Measurements from ENCODE around the gene ZNF774. TPM values are rescaled to one million over a fixed set of nuclear protein-coding genes. Genes with fewer than 3 reads are reported as not detected.
A peak's percentile ranks its signal among the peaks of the same experiment; 100 is the strongest.

Gene ZNF774
- total and polyA plus RNA-seq, 2 donors = 1.2 to 1.9 TPM

- Histone ChIP-seq H3K4me1 (ENCODE audit: control insufficient read depth in 2 of 2, insufficient read depth in 2 of 2, low read length in 2 of 2) (peaks cover 2 to 8% of the 10 kb centered on the region in 2 donors), H3K9me3 (ENCODE audit: control insufficient read depth in 2 of 2, insufficient read depth in 1 of 2, low read length in 1 of 2) (peaks cover 3 to 24% of the 10 kb centered on the region in 2 donors), H3K36me3 (ENCODE audit: control insufficient read depth in 2 of 2, insufficient read depth in 2 of 2, low read length in 1 of 2) (no peaks in the 10 kb centered on the region), H3K27ac (ENCODE audit: low read depth in 1 of 2, low read length in 1 of 2) (peak overlapping the region; percentile 65 to 77), H3K27me3 (ENCODE audit: control insufficient read depth in 2 of 2, insufficient read depth in 1 of 2, low read length in 1 of 2) (no peaks in the 10 kb centered on the region), H3K4me3 (ENCODE audit: low read length in 2 of 2) (no peak overlapping the region)
- 10% methylated on average over 6 of the region's 6 CpGs for WGBS
- peak in 8 of 9 donors; percentile 18 to 81 (median 52) for DNase-seq (ENCODE audit: low read depth in 6 of 9, low spot score in 9 of 9)
These were observed 24.7 kb downstream of the ZNF774 start for GRCh38 chr15:90376789-90377188.

- WGBS = 93% methylated on average over 3 of the region's 3 CpGs
- Histone ChIP-seq H3K27me3 (ENCODE audit: control insufficient read depth in 2 of 2, insufficient read depth in 1 of 2, low read length in 1 of 2) (no peaks in the 10 kb centered on the region), H3K4me1 (ENCODE audit: control insufficient read depth in 2 of 2, insufficient read depth in 2 of 2, low read length in 2 of 2) (peaks cover 2 to 8% of the 10 kb centered on the region in 2 donors), H3K27ac (ENCODE audit: low read depth in 1 of 2, low read length in 1 of 2) (no peak overlapping the region), H3K9me3 (ENCODE audit: control insufficient read depth in 2 of 2, insufficient read depth in 1 of 2, low read length in 1 of 2) (peaks cover 3 to 24% of the 10 kb centered on the region in 2 donors), H3K36me3 (ENCODE audit: control insufficient read depth in 2 of 2, insufficient read depth in 2 of 2, low read length in 1 of 2) (no peaks in the 10 kb centered on the region), H3K4me3 (ENCODE audit: low read length in 2 of 2) (no peak overlapping the region)
- no peak for DNase-seq (ENCODE audit: low read depth in 6 of 9, low spot score in 9 of 9)
These were observed 27.2 kb downstream of the ZNF774 start for GRCh38 chr15:90379263-90379662.

DNA sequence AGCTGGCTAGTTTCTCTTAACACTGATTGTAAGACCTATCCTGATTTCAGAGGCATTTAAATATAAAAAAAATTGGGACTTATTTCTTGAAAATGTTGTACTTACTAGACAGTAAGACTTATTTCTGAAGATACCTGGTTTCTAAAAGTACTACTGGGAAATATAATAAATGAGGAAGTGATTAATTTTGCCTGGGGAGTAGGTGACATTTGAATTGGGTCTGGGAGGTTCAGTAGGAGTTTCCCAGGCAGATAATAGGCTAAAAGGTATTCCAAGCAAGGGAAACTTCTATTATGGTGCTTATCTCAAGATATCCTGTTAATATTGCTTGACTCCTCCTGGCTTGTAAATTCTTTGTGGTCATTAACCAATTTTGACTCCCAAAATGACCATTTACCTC lies 29.4 kb downstream of the ZNF774 start:
- H3K4me1 ChIP-seq (ENCODE audit: control insufficient read depth in 2 of 2, insufficient read depth in 2 of 2, low read length in 2 of 2) = peaks cover 0 to 5% of the 10 kb centered on the region in 2 donors
- no peak for DNase-seq (ENCODE audit: low read depth in 6 of 9, low spot score in 9 of 9)
- H3K36me3 ChIP-seq (ENCODE audit: control insufficient read depth in 2 of 2, insufficient read depth in 2 of 2, low read length in 1 of 2) = no peaks in the 10 kb centered on the region
- H3K4me3 ChIP-seq (ENCODE audit: low read length in 2 of 2) = no peak overlapping the region
- H3K9me3 ChIP-seq (ENCODE audit: control insufficient read depth in 2 of 2, insufficient read depth in 1 of 2, low read length in 1 of 2) = peaks cover 3 to 16% of the 10 kb centered on the region in 2 donors
- H3K27me3 ChIP-seq (ENCODE audit: control insufficient read depth in 2 of 2, insufficient read depth in 1 of 2, low read length in 1 of 2) = no peaks in the 10 kb centered on the region
- H3K27ac ChIP-seq (ENCODE audit: low read depth in 1 of 2, low read length in 1 of 2) = no peak overlapping the region

GRCh38 chr15:90382320-90382719 lies 30.2 kb downstream of the ZNF774 start:
- Histone ChIP-seq H3K4me3 (ENCODE audit: low read length in 2 of 2) (no peak overlapping the region), H3K36me3 (ENCODE audit: control insufficient read depth in 2 of 2, insufficient read depth in 2 of 2, low read length in 1 of 2) (no peaks in the 10 kb centered on the region), H3K9me3 (ENCODE audit: control insufficient read depth in 2 of 2, insufficient read depth in 1 of 2, low read length in 1 of 2) (peaks cover 3 to 16% of the 10 kb centered on the region in 2 donors)

DNA sequence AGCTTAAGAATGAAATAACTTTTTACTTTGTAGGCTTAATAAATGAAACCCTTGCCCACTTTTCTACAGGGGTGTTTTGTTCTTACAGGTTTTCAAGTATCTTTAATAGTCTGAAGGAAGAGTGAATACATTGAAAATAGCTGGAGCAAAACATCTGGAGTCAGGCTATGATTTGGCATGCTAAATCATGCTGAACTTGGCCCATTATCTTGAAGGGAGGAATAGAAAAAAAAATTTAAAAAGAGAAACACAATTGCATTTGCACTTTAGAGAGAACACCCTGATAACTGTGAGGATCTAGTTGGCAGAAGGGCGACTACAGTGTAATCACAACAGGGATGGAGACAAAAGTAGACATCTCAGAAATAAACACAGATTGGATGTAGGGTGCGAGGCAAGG lies 34.1 kb downstream of the ZNF774 start:
- H3K36me3 ChIP-seq (ENCODE audit: control insufficient read depth in 2 of 2, insufficient read depth in 2 of 2, low read length in 1 of 2) = peaks cover 5 to 9% of the 10 kb centered on the region in 2 donors
- H3K27ac ChIP-seq (ENCODE audit: low read depth in 1 of 2, low read length in 1 of 2) = no peak overlapping the region
- no peak overlapping the region for H3K4me3 ChIP-seq (ENCODE audit: low read length in 2 of 2)
- no peaks in the 10 kb centered on the region for H3K27me3 ChIP-seq (ENCODE audit: control insufficient read depth in 2 of 2, insufficient read depth in 1 of 2, low read length in 1 of 2)
- peaks cover 8 to 19% of the 10 kb centered on the region in 2 donors for H3K4me1 ChIP-seq (ENCODE audit: control insufficient read depth in 2 of 2, insufficient read depth in 2 of 2, low read length in 2 of 2)
- DNase-seq (ENCODE audit: low read depth in 6 of 9, low spot score in 9 of 9) = no peak
- WGBS = 94% methylated on average over 2 of the region's 2 CpGs
- peaks cover 0 to 4% of the 10 kb centered on the region in 2 donors for H3K9me3 ChIP-seq (ENCODE audit: control insufficient read depth in 2 of 2, insufficient read depth in 1 of 2, low read length in 1 of 2)

More at GRCh38 chr15:90382320-90382719, 30.2 kb downstream of the ZNF774 start:
- Histone ChIP-seq H3K27me3 (ENCODE audit: control insufficient read depth in 2 of 2, insufficient read depth in 1 of 2, low read length in 1 of 2) (no peaks in the 10 kb centered on the region), H3K4me1 (ENCODE audit: control insufficient read depth in 2 of 2, insufficient read depth in 2 of 2, low read length in 2 of 2) (peaks cover 0 to under 1% of the 10 kb centered on the region in 2 donors), H3K27ac (ENCODE audit: low read depth in 1 of 2, low read length in 1 of 2) (no peak overlapping the region)
- no peak for DNase-seq (ENCODE audit: low read depth in 6 of 9, low spot score in 9 of 9)

DNA sequence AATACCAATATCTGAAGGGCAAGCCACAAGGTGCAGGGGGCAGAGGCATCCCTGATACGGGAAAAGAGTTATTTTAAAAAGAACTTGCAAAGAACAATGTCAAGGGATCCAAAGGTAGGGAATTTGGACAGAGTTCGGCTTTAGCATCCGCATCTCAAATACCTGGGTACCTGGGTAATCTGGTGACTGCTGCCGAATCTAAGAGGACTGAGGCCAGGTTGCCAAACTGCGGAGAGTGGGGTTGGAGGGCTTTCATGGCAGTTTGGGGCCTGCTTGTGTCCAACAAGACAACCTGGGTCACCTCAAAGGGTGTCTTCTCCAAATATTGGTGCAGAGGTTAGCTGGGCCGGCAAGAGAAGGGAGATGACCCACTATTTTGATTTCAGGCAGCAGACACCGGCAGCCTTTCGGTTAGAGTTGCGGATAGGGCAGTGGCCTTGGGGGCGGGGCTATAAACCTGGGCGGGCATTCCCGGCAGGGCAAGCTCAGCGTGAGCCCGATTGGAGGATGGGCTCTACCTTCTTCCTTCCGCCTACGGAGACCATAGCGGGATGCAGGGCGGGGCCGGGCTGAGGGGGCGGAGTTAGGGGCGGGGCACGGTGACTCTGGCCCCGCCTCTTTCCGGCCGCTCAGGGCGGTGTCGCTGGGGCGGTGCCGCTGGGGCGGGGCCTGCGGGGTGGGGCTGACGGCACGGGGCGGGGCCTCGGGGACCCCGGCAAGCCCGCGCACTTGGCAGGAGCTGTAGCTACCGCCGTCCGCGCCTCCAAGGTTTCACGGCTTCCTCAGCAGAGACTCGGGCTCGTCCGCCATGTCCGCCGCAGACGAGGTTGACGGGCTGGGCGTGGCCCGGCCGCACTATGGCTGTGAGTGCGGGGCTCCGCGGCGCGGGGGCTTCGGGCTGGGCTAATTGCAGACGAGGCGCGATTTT lies 35.7 kb downstream of the ZNF774 start, which contains the start of gene IQGAP1:
Gene IQGAP1, plus strand, starts transcription at position 709 of the 928 bp plus-strand sequence. Its CDS starts 100 bp downstream, at position 809.
- peaks cover 13 to 20% of the 10 kb centered on the region in 2 donors for H3K36me3 ChIP-seq (ENCODE audit: control insufficient read depth in 2 of 2, insufficient read depth in 2 of 2, low read length in 1 of 2)
- DNase-seq (ENCODE audit: low read depth in 6 of 9, low spot score in 9 of 9) = peak; percentile 86 to 97 (median 89)
- 6% methylated on average over 62 of the region's 62 CpGs for WGBS
- H3K27ac ChIP-seq (ENCODE audit: low read depth in 1 of 2, low read length in 1 of 2) = peak within 1 kb of the TSS; percentile 91 to 99
- peak within 1 kb of the TSS; percentile 92 to 96 for H3K4me3 ChIP-seq (ENCODE audit: low read length in 2 of 2)
- H3K4me1 ChIP-seq (ENCODE audit: control insufficient read depth in 2 of 2, insufficient read depth in 2 of 2, low read length in 2 of 2) = peaks cover 8 to 19% of the 10 kb centered on the region in 2 donors
- no peaks in the 10 kb centered on the region for H3K27me3 ChIP-seq (ENCODE audit: control insufficient read depth in 2 of 2, insufficient read depth in 1 of 2, low read length in 1 of 2)
- H3K9me3 ChIP-seq (ENCODE audit: control insufficient read depth in 2 of 2, insufficient read depth in 1 of 2, low read length in 1 of 2) = peaks cover 0 to 4% of the 10 kb centered on the region in 2 donors

DNA sequence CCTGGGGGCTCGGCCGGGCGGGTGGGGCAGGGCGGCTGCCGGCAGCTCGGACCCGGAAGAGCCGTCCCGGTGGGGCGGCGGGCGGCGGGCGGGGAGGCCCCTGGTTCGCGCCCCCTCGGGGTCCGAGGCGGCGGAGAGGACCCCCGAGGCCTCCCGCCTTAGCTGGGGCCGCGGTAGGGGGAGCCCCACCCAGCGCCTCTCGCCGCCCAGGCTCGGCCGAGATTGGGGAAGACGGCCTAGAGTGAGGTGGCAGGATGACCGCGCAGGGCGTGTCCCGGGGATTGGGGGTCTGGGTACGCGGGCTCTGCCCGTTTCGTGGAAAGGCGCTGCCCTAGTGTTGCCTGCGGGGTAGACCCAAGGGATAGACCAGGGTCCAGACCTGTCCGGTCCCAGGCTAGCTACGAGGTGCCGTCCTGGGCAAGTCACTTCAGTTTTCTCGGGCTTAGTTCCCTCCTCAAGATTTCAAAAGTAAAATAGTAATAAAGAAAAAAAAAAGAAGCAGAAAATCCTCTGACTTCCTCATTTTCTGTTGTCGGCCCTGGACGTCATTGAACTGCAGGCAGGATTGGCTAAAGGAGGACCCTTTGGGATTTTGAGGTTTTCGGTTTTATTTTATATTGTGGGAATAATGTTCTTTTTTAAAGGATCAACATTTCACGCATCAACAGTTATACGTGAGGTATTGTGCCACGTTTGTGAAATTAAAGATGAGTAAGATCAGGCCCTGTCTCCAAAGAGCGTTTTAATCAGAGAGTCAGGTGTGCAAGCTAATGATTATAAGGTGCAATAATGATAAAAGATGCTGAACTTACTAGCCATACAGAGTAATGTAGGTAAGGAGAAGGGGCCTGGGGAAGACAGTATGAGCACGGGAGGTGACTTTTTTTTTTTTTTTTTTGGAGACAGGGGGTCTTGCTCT lies 36.6 kb downstream of the ZNF774 start:
- H3K36me3 ChIP-seq (ENCODE audit: control insufficient read depth in 2 of 2, insufficient read depth in 2 of 2, low read length in 1 of 2) = peaks cover 13 to 24% of the 10 kb centered on the region in 2 donors
- H3K27ac ChIP-seq (ENCODE audit: low read depth in 1 of 2, low read length in 1 of 2) = peak overlapping the region; percentile 91 to 99
- no peaks in the 10 kb centered on the region for H3K27me3 ChIP-seq (ENCODE audit: control insufficient read depth in 2 of 2, insufficient read depth in 1 of 2, low read length in 1 of 2)
- peak overlapping the region; percentile 92 to 96 for H3K4me3 ChIP-seq (ENCODE audit: low read length in 2 of 2)
- peaks cover 8 to 19% of the 10 kb centered on the region in 2 donors for H3K4me1 ChIP-seq (ENCODE audit: control insufficient read depth in 2 of 2, insufficient read depth in 2 of 2, low read length in 2 of 2)
- 4% methylated on average over 52 of the region's 52 CpGs for WGBS
- DNase-seq (ENCODE audit: low read depth in 6 of 9, low spot score in 9 of 9) = peak in 2 of 9 donors; percentile 37 to 49
- peaks cover 0 to 4% of the 10 kb centered on the region in 2 donors for H3K9me3 ChIP-seq (ENCODE audit: control insufficient read depth in 2 of 2, insufficient read depth in 1 of 2, low read length in 1 of 2)

DNA sequence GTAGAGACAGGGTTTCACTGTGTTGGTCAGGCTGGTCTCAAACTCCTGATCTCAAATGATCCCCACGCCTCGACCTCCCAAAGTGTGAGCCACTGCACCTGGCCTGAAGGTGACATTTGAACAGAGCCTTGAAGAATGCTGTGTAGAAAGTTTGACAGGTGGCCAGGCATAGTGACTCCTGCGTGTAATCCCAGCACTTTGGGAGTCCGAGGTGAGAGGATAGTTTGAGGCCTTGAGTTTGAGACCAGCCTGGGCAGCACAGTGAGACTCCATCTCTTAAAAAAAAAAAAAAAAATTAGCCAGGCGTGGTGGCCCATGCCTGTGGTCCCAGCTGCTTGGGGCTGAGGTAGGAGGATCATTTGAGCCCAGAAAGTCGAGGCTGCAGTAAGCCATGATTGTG lies 37.4 kb downstream of the ZNF774 start:
- Histone ChIP-seq H3K36me3 (ENCODE audit: control insufficient read depth in 2 of 2, insufficient read depth in 2 of 2, low read length in 1 of 2) (peaks cover 13 to 24% of the 10 kb centered on the region in 2 donors), H3K27me3 (ENCODE audit: control insufficient read depth in 2 of 2, insufficient read depth in 1 of 2, low read length in 1 of 2) (no peaks in the 10 kb centered on the region), H3K4me1 (ENCODE audit: control insufficient read depth in 2 of 2, insufficient read depth in 2 of 2, low read length in 2 of 2) (peaks cover 8 to 19% of the 10 kb centered on the region in 2 donors), H3K9me3 (ENCODE audit: control insufficient read depth in 2 of 2, insufficient read depth in 1 of 2, low read length in 1 of 2) (peaks cover 0 to 4% of the 10 kb centered on the region in 2 donors), H3K4me3 (ENCODE audit: low read length in 2 of 2) (peak overlapping the region; percentile 92 to 96), H3K27ac (ENCODE audit: low read depth in 1 of 2, low read length in 1 of 2) (no peak overlapping the region)
- WGBS = 94% methylated on average over 6 of the region's 6 CpGs
- DNase-seq (ENCODE audit: low read depth in 6 of 9, low spot score in 9 of 9) = no peak
